Measurements from ENCODE around the gene OLIG1. TPM values are rescaled to one million over a fixed set of nuclear protein-coding genes. Genes with fewer than 3 reads are reported as not detected.

Gene OLIG1
- total RNA-seq, 1 donor from 2014 or later = 14.2 TPM

DNA sequence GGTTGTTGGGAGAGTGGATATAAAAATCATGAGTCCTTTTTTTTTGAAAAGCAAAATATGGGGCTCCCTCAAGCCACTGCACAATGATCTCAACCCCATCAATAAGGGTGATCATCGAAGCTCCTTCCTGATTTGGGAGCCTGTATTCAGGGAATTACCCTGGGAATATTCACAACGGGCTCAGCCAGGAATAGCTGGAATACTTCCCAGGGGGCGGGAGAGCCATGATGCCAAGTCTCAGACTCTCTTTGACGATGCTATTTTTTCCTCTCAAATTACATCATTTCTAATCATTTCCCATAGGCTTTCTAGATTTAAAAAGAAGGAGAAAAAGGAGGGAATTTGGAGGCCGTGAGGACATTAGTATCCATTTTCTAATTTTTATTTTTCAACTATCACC, 18.4 kb downstream of the OLIG1 start:
- no peaks in the 10 kb centered on the region for H3K36me3 Mint-ChIP-seq (ENCODE audit: unreplicated experiment)
- TF ChIP-seq, protein P1, sequence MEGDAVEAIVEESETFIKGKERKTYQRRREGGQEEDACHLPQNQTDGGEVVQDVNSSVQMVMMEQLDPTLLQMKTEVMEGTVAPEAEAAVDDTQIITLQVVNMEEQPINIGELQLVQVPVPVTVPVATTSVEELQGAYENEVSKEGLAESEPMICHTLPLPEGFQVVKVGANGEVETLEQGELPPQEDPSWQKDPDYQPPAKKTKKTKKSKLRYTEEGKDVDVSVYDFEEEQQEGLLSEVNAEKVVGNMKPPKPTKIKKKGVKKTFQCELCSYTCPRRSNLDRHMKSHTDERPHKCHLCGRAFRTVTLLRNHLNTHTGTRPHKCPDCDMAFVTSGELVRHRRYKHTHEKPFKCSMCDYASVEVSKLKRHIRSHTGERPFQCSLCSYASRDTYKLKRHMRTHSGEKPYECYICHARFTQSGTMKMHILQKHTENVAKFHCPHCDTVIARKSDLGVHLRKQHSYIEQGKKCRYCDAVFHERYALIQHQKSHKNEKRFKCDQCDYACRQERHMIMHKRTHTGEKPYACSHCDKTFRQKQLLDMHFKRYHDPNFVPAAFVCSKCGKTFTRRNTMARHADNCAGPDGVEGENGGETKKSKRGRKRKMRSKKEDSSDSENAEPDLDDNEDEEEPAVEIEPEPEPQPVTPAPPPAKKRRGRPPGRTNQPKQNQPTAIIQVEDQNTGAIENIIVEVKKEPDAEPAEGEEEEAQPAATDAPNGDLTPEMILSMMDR (IDR thresholded peaks at IDR 0.05; ENCODE audit: partially characterized antibody, unreplicated experiment) = no peak
- H3K27ac Mint-ChIP-seq (ENCODE audit: unreplicated experiment) = no peak overlapping the region
- H3K4me1 Mint-ChIP-seq (ENCODE audit: low read depth, unreplicated experiment) = peaks cover 10% of the 10 kb centered on the region
- H3K9me3 Mint-ChIP-seq (ENCODE audit: unreplicated experiment) = no peaks in the 10 kb centered on the region
- DNase-seq = no peak
- H3K4me3 Mint-ChIP-seq (ENCODE audit: unreplicated experiment) = no peak overlapping the region
- peaks cover 1% of the 10 kb centered on the region for H3K27me3 Mint-ChIP-seq (ENCODE audit: unreplicated experiment)

DNA sequence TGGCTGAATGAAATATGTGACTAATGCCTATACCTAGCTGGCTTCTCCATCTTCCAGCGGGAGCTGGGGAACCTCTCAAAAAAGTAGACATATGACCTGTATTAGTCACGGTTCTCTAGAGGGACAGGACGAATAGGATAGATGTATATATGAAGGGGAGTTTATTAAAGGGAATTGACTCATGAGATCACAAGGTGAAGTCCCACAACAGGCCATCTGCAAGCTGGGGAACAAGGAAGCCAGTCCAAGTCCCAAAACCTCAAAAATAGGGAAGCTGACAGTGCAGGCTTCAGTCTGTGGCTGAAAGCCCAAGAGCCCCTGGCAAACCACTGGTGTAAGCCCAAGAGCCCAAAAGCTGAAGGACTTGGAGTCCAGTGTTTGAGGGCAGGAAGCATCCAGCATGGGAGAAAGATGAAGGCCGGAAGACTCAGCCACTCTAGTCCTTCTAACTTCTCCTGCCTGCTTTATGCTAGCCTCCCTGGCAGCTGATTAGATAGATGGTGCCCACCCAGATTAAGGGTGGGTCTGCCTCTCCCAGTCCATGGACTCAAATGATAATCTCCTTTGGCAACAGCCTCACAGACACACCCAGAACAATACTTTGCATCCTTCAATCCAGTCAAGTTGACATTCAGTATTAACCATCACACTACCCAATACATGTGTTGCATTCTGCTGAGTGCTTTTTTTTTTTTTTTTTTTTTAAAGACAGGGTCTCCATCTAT, 19.6 kb downstream of the OLIG1 start:
- Mint-ChIP-seq H3K4me3 (ENCODE audit: unreplicated experiment) (no peak overlapping the region), H3K27ac (ENCODE audit: unreplicated experiment) (no peak overlapping the region), H3K4me1 (ENCODE audit: low read depth, unreplicated experiment) (peaks cover 10% of the 10 kb centered on the region), H3K27me3 (ENCODE audit: unreplicated experiment) (peaks cover 1% of the 10 kb centered on the region), H3K36me3 (ENCODE audit: unreplicated experiment) (no peaks in the 10 kb centered on the region), H3K9me3 (ENCODE audit: unreplicated experiment) (no peaks in the 10 kb centered on the region)
- no peak for DNase-seq
- TF ChIP-seq, protein P1 (IDR thresholded peaks at IDR 0.05; ENCODE audit: partially characterized antibody, unreplicated experiment) = no peak

DNA sequence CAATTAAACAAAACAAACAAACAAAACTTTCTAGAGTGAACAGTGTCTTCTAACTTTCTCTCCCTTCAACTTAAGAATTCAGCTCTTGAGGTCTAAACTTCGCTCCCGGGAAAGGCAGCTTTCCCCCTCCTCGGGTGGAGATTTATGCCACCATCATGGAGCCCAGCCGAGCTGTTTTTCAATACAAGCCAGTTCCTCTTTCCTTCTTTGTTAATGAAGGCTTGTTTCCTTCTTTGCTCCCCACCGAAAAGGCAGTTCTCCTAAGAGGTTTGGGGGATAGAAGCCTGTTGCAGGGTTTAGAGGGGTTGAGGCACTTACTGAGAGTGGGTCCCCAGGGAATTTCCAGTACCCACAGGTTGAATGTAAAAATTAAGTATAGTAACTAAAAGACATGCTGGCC, 26.5 kb downstream of the OLIG1 start:
- no peak overlapping the region for H3K4me3 Mint-ChIP-seq (ENCODE audit: unreplicated experiment)
- H3K27me3 Mint-ChIP-seq (ENCODE audit: unreplicated experiment) = no peaks in the 10 kb centered on the region
- H3K36me3 Mint-ChIP-seq (ENCODE audit: unreplicated experiment) = no peaks in the 10 kb centered on the region

DNA sequence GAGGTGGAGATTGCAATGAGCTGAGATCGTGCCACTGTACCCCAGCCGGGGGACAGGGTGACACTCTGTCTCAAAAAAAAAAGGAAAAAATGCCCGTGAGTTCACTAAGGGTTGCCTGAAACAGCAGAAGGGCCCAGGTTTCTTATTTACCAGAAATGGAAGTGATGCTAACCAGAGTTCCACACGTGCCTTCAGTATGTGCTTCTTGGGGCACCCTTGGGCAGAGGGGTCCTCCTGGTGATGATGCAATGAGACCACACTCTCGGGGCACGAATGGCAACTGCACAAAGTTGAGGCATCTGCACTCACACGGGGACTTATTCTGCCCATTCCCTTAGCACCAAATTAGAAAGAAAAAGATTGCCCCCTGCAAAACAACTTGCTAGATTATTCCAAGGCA, 29.2 kb downstream of the OLIG1 start:
- Mint-ChIP-seq H3K36me3 (ENCODE audit: unreplicated experiment) (no peaks in the 10 kb centered on the region), H3K4me1 (ENCODE audit: low read depth, unreplicated experiment) (peaks cover 10% of the 10 kb centered on the region), H3K27me3 (ENCODE audit: unreplicated experiment) (peaks cover 6% of the 10 kb centered on the region), H3K4me3 (ENCODE audit: unreplicated experiment) (no peak overlapping the region), H3K9me3 (ENCODE audit: unreplicated experiment) (peaks cover 4% of the 10 kb centered on the region), H3K27ac (ENCODE audit: unreplicated experiment) (no peak overlapping the region)
- no peak for DNase-seq
- TF ChIP-seq, protein P1 (IDR thresholded peaks at IDR 0.05; ENCODE audit: partially characterized antibody, unreplicated experiment) = no peak

More for the DNA sequence above, 26.5 kb downstream of the OLIG1 start:
- Mint-ChIP-seq H3K4me1 (ENCODE audit: low read depth, unreplicated experiment) (peaks cover 9% of the 10 kb centered on the region), H3K27ac (ENCODE audit: unreplicated experiment) (no peak overlapping the region), H3K9me3 (ENCODE audit: unreplicated experiment) (no peaks in the 10 kb centered on the region)
- TF ChIP-seq, protein P1 (IDR thresholded peaks at IDR 0.05; ENCODE audit: partially characterized antibody, unreplicated experiment) = no peak
- no peak for DNase-seq

DNA sequence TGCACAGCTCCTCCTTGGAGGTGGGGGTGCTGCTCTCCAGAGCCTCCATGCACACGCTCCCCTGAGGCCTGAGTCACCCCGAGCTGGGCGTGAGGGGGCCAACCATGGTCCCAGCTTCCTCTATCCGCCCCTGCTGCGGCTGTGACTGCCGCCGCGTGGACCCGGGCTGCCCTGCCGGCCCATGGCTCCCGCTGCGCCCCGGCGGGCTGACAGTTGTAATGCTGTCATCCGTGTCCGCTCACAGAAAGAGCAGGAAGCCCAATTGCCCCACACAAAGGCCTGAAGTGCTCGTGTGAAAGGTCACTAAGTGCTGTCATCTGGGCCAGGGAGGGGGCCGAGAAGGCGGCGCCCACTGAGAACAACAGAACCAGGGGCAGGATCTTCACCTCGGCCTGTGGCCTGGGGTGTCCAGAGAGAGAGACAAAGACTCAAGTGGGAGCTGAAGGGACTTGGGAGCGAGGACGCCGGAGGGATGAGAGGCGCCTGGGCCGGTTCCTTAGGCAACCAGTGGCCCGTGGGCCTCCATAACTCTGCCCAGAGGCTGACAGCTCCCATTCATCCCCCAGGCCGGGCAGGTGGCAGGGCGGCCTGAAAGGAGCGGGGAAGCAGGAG, 31.5 kb downstream of the OLIG1 start:
- H3K4me3 Mint-ChIP-seq (ENCODE audit: unreplicated experiment) = no peak overlapping the region
- no peak for DNase-seq
- peaks cover 7% of the 10 kb centered on the region for H3K27me3 Mint-ChIP-seq (ENCODE audit: unreplicated experiment)
- no peak overlapping the region for H3K27ac Mint-ChIP-seq (ENCODE audit: unreplicated experiment)
- TF ChIP-seq, protein P1 (IDR thresholded peaks at IDR 0.05; ENCODE audit: partially characterized antibody, unreplicated experiment) = no peak
- H3K4me1 Mint-ChIP-seq (ENCODE audit: low read depth, unreplicated experiment) = peaks cover 4% of the 10 kb centered on the region
- peaks cover 9% of the 10 kb centered on the region for H3K9me3 Mint-ChIP-seq (ENCODE audit: unreplicated experiment)
- H3K36me3 Mint-ChIP-seq (ENCODE audit: unreplicated experiment) = peaks cover 14% of the 10 kb centered on the region

All from glutamatergic neuron (in vitro differentiated cells).